GM18858 (cell line): ENCODE results near the gene CHURC1.

Experiments used
- ATAC-seq: cut with Tn5 transposase; IDR thresholded peaks from one replicate; pipeline ENCODE4 v1.9.1; 2021; ENCODE audit not compliant: unreplicated experiment

The CHURC1 gene

DNA sequence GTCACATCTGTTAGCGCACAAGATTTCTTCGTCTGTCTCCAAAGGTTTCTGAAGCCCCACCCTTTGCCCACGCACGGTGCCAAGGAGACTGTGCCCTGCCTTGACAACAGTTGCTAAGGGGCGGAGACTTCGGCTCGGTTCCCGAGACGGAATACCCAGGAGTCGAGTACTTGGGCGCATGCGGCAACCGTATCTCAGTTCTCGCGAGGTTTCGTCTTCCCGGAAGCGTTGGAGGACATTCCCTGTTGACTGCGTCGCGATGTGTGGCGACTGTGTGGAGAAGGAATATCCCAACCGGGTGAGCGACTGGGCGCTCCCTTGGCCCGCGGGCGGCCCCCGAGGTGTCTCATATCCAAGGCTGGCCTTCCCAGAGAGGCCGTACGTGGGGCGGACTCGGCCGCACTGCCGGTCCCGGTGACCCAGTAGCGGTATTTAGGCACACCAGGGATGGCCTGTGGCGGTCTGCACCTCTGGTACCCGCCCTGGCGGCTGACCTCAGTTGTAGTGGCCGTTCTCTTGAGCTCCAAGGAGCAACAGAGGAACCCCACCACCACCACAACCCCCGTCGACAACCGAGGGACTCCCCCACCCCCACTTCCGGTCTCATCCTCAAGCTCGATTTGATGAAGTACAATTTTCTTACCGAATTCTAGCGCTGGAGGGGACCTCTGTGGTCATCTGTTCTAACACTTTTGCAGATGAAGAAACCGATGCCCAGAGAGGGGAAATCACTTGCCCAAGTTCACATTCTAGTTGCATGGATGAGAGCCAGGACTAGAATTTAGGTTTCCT, at the start of gene CHURC1:
Gene CHURC1, plus strand, starts transcription at position 219 of the 792 bp plus-strand sequence. Its CDS starts 41 bp downstream, at position 260.
- peak; percentile 98 for ATAC-seq

DNA sequence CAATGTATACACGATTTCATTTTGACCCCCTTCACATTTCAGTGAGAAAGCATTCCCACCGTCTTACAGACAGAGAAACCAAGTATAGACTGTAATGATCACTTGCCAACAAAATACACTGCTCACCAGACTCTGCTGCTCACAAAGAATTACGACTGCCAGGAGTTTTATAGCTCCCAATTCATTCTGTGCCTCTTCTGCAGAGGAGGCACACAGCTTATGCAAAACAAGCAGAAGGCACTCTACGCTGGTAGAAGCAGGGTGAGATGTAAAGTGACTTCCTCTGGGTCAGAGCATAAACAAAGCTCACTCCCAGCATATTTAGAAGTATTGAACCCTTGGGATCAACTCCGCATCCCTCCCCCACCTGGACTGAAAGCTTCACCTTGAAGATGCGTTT, 49.1 kb upstream of the CHURC1 start:
- ATAC-seq = no peak

DNA sequence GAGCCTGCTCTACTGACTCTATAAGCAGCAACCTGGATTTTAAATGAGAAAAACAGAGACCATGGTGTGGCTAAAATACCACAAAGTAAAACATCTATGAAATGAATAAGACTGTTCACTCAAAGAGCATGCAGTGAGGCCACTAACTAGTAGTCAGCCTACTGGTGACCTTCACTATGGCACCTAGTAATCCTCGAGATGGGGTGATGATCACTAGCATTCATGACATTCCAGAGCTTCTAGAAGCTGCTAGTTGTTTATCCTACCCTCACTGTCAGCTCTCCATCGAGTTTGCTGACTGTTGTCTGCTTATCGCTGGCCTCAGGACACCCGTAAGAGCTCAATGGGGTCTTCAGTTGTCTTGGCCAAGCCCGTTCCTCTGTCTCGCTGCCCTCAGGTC, 48.3 kb upstream of the CHURC1 start:
- no peak for ATAC-seq

DNA sequence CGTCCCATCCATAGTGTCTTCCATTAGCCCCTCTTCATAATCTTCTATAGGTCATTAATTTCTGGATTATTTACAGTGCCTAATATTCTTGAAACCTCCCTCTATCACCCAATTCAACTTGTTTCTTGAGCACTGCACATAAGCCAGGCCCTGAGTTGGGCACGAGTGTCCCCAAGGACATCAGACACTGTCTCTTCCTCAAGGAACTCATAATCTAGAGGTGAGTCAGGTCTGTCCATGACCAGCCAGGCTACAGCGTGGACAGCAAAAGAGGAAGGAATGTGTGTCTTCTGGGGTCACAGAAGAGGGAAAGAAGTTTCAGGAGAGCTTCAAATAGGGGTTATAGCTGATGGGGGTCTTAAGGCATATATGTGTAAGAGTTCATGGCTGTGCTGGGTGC, 47.1 kb upstream of the CHURC1 start:
- no peak for ATAC-seq

GRCh38 chr14:64868379-64868778, 45.9 kb upstream of the CHURC1 start:
- no peak for ATAC-seq

DNA sequence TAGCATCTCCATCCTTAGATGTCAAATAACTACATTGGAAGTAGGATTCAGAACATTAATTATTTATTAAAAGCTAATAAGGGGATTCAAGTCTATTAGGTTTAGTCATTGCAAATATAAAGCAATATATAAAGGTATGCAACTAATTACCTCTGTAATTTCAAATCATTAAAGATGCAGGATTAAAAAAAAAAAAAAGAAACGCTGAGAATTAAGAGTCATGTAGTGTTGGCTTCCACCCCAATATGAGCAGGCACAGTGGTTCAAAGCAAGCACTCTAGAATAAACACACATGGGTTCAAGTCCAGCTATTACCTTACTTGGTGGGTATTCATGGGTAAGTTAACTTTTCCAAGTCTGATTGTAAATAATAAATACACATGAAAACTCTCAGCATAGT, 45.4 kb upstream of the CHURC1 start:
- no peak for ATAC-seq

DNA sequence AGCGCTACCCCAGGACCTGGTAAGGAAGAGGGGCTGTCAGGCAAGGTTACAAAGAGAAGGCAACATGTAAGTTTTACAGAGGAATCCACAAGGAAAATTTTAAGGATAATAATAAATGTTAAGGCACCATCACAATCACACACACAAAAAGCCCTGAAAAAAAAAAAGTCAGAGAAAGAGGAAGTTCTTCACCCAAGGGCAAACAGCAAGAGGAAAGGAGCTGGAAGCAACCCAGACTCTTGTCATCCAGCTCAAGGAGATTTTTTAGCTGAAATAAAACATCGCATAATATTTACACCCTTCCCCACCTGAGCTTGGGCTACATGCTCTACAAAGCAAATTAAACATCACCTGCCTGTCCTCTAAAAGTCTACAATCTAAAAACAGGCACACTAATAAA, 44.1 kb upstream of the CHURC1 start:
- ATAC-seq = no peak

- ATAC-seq = no peak
Measured at GRCh38 chr14:64871344-64871743, 42.9 kb upstream of the CHURC1 start.

- ATAC-seq = no peak
Measured at GRCh38 chr14:64873506-64874219, 40.6 kb upstream of the CHURC1 start.

GRCh38 chr14:64875350-64875749, 38.9 kb upstream of the CHURC1 start:
- no peak for ATAC-seq

- ATAC-seq = no peak
Measured at GRCh38 chr14:64877846-64878245, 36.4 kb upstream of the CHURC1 start.

GRCh38 chr14:64878837-64879634, 35.2 kb upstream of the CHURC1 start:
- no peak for ATAC-seq

GRCh38 chr14:64879635-64880220, 34.5 kb upstream of the CHURC1 start, which contains the start of gene SPTB:
TSS of gene SPTB (minus strand) at chr14:64879907. CDS start at chr14:64823094, 56,813 bp downstream.
- no peak for ATAC-seq

- ATAC-seq = no peak
Measured at GRCh38 chr14:64880221-64881121, 33.8 kb upstream of the CHURC1 start.

DNA sequence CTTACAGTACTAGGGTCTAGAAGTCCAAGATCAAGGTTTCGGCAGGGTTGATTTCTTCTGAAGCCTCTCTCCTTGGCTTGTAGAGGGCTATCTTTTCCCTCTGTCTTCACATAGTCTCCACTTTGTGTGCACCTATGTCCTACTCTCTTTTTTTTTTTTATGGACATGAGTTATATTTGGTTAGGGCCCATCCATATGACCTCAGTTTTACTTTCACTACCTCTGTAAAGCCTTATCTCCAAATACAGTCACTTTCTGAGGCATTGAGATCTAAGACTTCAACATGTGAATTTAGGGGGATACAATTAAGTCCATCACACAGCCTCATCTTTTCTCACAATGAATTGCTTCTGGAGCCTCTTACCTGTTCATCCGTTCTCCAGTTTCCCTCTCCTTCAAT, 28.7 kb upstream of the CHURC1 start:
- no peak for ATAC-seq

DNA sequence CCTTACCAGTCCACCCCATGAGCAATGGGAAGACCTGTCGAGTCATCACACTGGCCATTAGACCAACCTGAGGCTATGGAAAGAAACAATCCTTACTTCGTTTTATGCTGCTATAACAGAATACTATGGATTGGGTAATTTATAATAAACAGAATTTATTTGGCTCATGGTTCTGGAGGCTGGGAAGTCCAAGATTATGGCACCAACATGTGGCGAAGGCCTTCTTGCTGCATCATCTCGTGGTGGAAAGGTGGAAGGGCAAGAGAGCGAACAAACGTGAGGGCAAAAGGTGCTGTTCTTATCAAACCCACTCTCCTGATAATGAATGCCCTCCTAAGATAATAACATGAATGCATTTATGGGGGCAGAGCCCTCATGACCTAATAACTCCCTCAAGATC, 24.9 kb upstream of the CHURC1 start:
- no peak for ATAC-seq

- no peak for ATAC-seq
Measured at GRCh38 chr14:64891173-64891838, 22.9 kb upstream of the CHURC1 start.

- ATAC-seq = no peak
Measured at GRCh38 chr14:64891839-64892375, 22.3 kb upstream of the CHURC1 start.

- ATAC-seq = no peak
Measured at GRCh38 chr14:64899958-64900357, 14.3 kb upstream of the CHURC1 start.
